HEK293 (cell line): ENCODE data around the gene ZWILCH.

Experiments used
- CTCF ChIA-PET: fragments of 350-600 bp; formaldehyde crosslinking; extraction: SDS; loops from one replicate; lab custom pipeline; 2021; ENCODE audit warnings: antibody characterized with exemption; lab: Yijun Ruan, JAX
- POLR2A ChIA-PET: fragments of 300-600 bp; formaldehyde crosslinking; extraction: SDS; loops from one replicate; lab custom pipeline; 2020; ENCODE audit warnings: antibody characterized with exemption, inconsistent platforms; lab: Yijun Ruan, JAX
- H3K27ac ChIP-seq: fragments of 200-500 bp; sonication (Bioruptor generic); 2 replicates; pipeline ENCODE4 v1.5.1; 2014; ENCODE audit warnings: low read depth, low read length, control low read depth, inconsistent platforms; ENCODE audit errors: extremely low read depth
- H3K36me3 ChIP-seq, 2 experiments: fragments of 200-500 bp in 1 of 2; sonication (Bioruptor generic) in 1 of 2; 1 replicate in 1 of 2; 2 replicates in 1 of 2; pipeline ENCODE4 v1.5.1; 2014 to 2017; ENCODE audit warnings: inconsistent platforms in 2 of 2, low read length in 2 of 2; ENCODE audit not compliant: control insufficient read depth in 2 of 2, insufficient read depth in 1 of 2
- H3K4me1 ChIP-seq: fragments of 200-500 bp; sonication (Bioruptor generic); 2 replicates; pipeline ENCODE4 v1.5.1; 2014; ENCODE audit warnings: mild to moderate bottlenecking, low read length, inconsistent platforms; ENCODE audit not compliant: control insufficient read depth, insufficient read depth
- H3K4me3 ChIP-seq: 2 replicates; pipeline ENCODE4 v1.5.1; 2011; ENCODE audit warnings: low read depth, mild to moderate bottlenecking, control low read depth, low read length, moderate library complexity
- H3K9me3 ChIP-seq: fragments of 200-500 bp; sonication (Bioruptor generic); 2 replicates; pipeline ENCODE4 v1.5.1; 2014; ENCODE audit warnings: low read depth, low read length, inconsistent platforms; ENCODE audit not compliant: control insufficient read depth, insufficient read depth
- CTCF ChIP-seq: fragments of 450-650 bp; formaldehyde crosslinking; IDR thresholded peaks from 2 replicates; pipeline ENCODE4 v1.5.1; 2016; ENCODE audit warnings: missing biosample characterization, missing genetic modification characterization
- EGR2 ChIP-seq: fragments of 450-650 bp; formaldehyde crosslinking; IDR thresholded peaks from 2 replicates; pipeline ENCODE4 v1.5.1; 2016; ENCODE audit warnings: low read depth, missing biosample characterization, missing genetic modification characterization
- FEZF1 ChIP-seq: fragments of 450-650 bp; formaldehyde crosslinking; IDR thresholded peaks from 2 replicates; pipeline ENCODE4 v1.5.1; 2016; ENCODE audit warnings: missing biosample characterization, missing genetic modification characterization
- GLIS2 ChIP-seq: fragments of 450-650 bp; formaldehyde crosslinking; IDR thresholded peaks from 2 replicates; pipeline ENCODE4 v1.5.1; 2016; ENCODE audit warnings: missing biosample characterization, missing genetic modification characterization
- KLF10 ChIP-seq: fragments of 450-650 bp; IDR thresholded peaks from 2 replicates; pipeline ENCODE4 v1.5.1; 2018; ENCODE audit warnings: missing biosample characterization, mild to moderate bottlenecking, missing genetic modification characterization
- PATZ1 ChIP-seq: fragments of 450-650 bp; formaldehyde crosslinking; IDR thresholded peaks from 2 replicates; pipeline ENCODE4 v1.5.1; 2016; ENCODE audit warnings: missing biosample characterization, missing genetic modification characterization
- ZBTB10 ChIP-seq: fragments of 450-650 bp; formaldehyde crosslinking; IDR thresholded peaks from 2 replicates; pipeline ENCODE4 v1.5.1; 2016; ENCODE audit warnings: missing biosample characterization, missing genetic modification characterization
- ZNF112 ChIP-seq: fragments of 450-650 bp; formaldehyde crosslinking; IDR thresholded peaks from 2 replicates; pipeline ENCODE4 v1.5.0; 2017; ENCODE audit warnings: missing biosample characterization, missing genetic modification characterization
- ZNF148 ChIP-seq: fragments of 450-650 bp; formaldehyde crosslinking; IDR thresholded peaks from 2 replicates; pipeline ENCODE4 v1.5.0; 2017; ENCODE audit warnings: missing biosample characterization, missing genetic modification characterization, borderline replicate concordance
- ZNF274 ChIP-seq, 2 experiments: fragments of 200-500 bp in 1 of 2; fragments of 450-650 bp in 1 of 2; sonication (Bioruptor generic) in 1 of 2; formaldehyde crosslinking in 1 of 2; IDR thresholded peaks; 2 replicates each; pipeline versions ENCODE4 v1.5.1 to v1.6.1; 2014 to 2016; ENCODE audit warnings: borderline replicate concordance in 1 of 2, inconsistent platforms in 1 of 2, low read length in 1 of 2, missing biosample characterization in 1 of 2, missing genetic modification characterization in 1 of 2
- ZNF335 ChIP-seq: fragments of 450-650 bp; formaldehyde crosslinking; conservative IDR thresholded peaks from 2 replicates; pipeline ENCODE4 v1.5.1; 2016; ENCODE audit warnings: missing biosample characterization, missing genetic modification characterization
- ZNF341 ChIP-seq: fragments of 450-650 bp; formaldehyde crosslinking; IDR thresholded peaks from 2 replicates; pipeline ENCODE4; 2016; ENCODE audit warnings: low read depth, missing biosample characterization, missing genetic modification characterization
- ZNF398 ChIP-seq: fragments of 450-650 bp; formaldehyde crosslinking; IDR thresholded peaks from 2 replicates; pipeline ENCODE4 v1.5.1; 2017; ENCODE audit warnings: missing biosample characterization, missing genetic modification characterization
- ZNF423 ChIP-seq: fragments of 450-650 bp; formaldehyde crosslinking; IDR thresholded peaks from 2 replicates; pipeline ENCODE4 v1.5.1; 2016; ENCODE audit warnings: missing biosample characterization, missing genetic modification characterization
- ZNF48 ChIP-seq: fragments of 450-650 bp; formaldehyde crosslinking; IDR thresholded peaks from 2 replicates; pipeline ENCODE4 v1.5.1; 2016; ENCODE audit warnings: missing biosample characterization, missing genetic modification characterization
- ZNF488 ChIP-seq: fragments of 450-650 bp; formaldehyde crosslinking; IDR thresholded peaks from 2 replicates; pipeline ENCODE4 v1.5.1; 2016; ENCODE audit warnings: missing biosample characterization, missing genetic modification characterization
- ZNF555 ChIP-seq: fragments of 450-650 bp; formaldehyde crosslinking; conservative IDR thresholded peaks from 2 replicates; pipeline ENCODE4 v1.5.1; 2017; ENCODE audit warnings: missing biosample characterization, mild to moderate bottlenecking, missing genetic modification characterization, inconsistent platforms
- ZNF624 ChIP-seq: fragments of 450-650 bp; formaldehyde crosslinking; IDR thresholded peaks from 2 replicates; pipeline ENCODE4 v1.5.1; 2017; ENCODE audit warnings: missing biosample characterization, missing genetic modification characterization
- ZNF664 ChIP-seq: fragments of 450-650 bp; formaldehyde crosslinking; IDR thresholded peaks from 2 replicates; pipeline ENCODE4 v1.5.1; 2016; ENCODE audit warnings: missing biosample characterization, missing genetic modification characterization
- ZNF677 ChIP-seq: fragments of 450-650 bp; IDR thresholded peaks from 2 replicates; pipeline ENCODE4 v1.5.0; 2018; ENCODE audit warnings: missing biosample characterization, mild to moderate bottlenecking, missing genetic modification characterization, moderate library complexity
- ZNF701 ChIP-seq: fragments of 450-650 bp; formaldehyde crosslinking; IDR thresholded peaks from 2 replicates; pipeline ENCODE4 v1.5.1; 2016; ENCODE audit warnings: missing biosample characterization, missing genetic modification characterization
- ZNF707 ChIP-seq: fragments of 450-650 bp; formaldehyde crosslinking; IDR thresholded peaks from 2 replicates; pipeline ENCODE4 v1.5.1; 2016; ENCODE audit warnings: missing biosample characterization, missing genetic modification characterization

ZWILCH gene

GRCh38 chr15:66565741-66566144 lies 60.6 kb downstream of the ZWILCH start, which contains the start of gene LCTL:
Gene LCTL, minus strand, starts transcription at chr15:66565998. Its CDS starts 633 bp downstream, at chr15:66565365.
- no peak within 1 kb of the TSS for H3K4me3 ChIP-seq
- H3K9me3 ChIP-seq: no peaks in the 10 kb centered on the region
- POLR2A ChIA-PET: no interaction called here
- CTCF ChIA-PET: interaction anchor here (0.6 to 2.9 kb wide), 15 partner anchors 8 to 703 kb away, joined by 3 to 20 read pairs (median 5); partner anchors contain the start of gene SNAPC5
- TF ChIP-seq FEZF1: no peak
- TF ChIP-seq ZNF701 (tag by site-specific recombination): no peak
- no peak for TF ChIP-seq KLF10 (tag by site-specific recombination)
- no peak for TF ChIP-seq ZNF398 (tag by site-specific recombination)
- no peak for TF ChIP-seq ZNF488 (tag by site-specific recombination)
- TF ChIP-seq ZNF677 (tag by site-specific recombination): no peak
- TF ChIP-seq ZBTB10 (tag by site-specific recombination): no peak
- no peak for TF ChIP-seq ZNF624 (tag by site-specific recombination)
- H3K4me1 ChIP-seq: no peaks in the 10 kb centered on the region
- no peaks in the 10 kb centered on the region for H3K36me3 ChIP-seq
- no peak within 1 kb of the TSS for H3K27ac ChIP-seq

- Histone ChIP-seq H3K9me3 (no peaks in the 10 kb centered on the region), H3K4me1 (no peaks in the 10 kb centered on the region), H3K36me3 (no peaks in the 10 kb centered on the region), H3K27ac (no peak overlapping the region), H3K4me3 (no peak overlapping the region)
- POLR2A ChIA-PET: no interaction called here
- CTCF ChIA-PET: interaction anchor here (0.6 to 2.9 kb wide), 37 partner anchors 8 to 626 kb away, joined by 3 to 20 read pairs (median 3); partner anchors contain the start of genes SNAPC5 and ZWILCH
- TF ChIP-seq ZNF335 (tag by site-specific recombination) (peak; percentile 46), ZNF555 (tag by site-specific recombination) (no peak), CTCF (tag by site-specific recombination) (peak; percentile 76; the same call in 1 of the 2 replicates), ZNF274 (IDR thresholded peaks at IDR 0.05; ENCODE audit: low read length) (no peak), ZNF274 (tag by site-specific recombination; IDR thresholded peaks at IDR 0.05; ENCODE audit: borderline replicate concordance) (no peak), GLIS2 (tag by site-specific recombination) (peak; percentile 33; the same call in 1 of the 2 replicates), ZNF112 (no peak), ZNF341 (peak; percentile 99), PATZ1 (peak; percentile 50), ZNF423 (no peak), ZNF148 (tag by site-specific recombination) (no peak), ZNF664 (no peak), EGR2 (tag by site-specific recombination) (no peak), ZNF48 (no peak), ZNF707 (no peak)
These were observed 61.9 kb downstream of the ZWILCH start for GRCh38 chr15:66566963-66567531.
